C4-2B (cell line): ENCODE measurements around the gene MYO1H.

ENCODE experiments used
- H3K27ac ChIP-seq: fragments of 450-650 bp; 2 replicates; pipeline ENCODE4 v1.5.1; 2017
- ZFX ChIP-seq: fragments of 450-650 bp; IDR thresholded peaks from 2 replicates; pipeline ENCODE4 v1.6.1; 2017
- TF ChIP-seq, protein P1 (sequence below): fragments of 450-650 bp; conservative IDR thresholded peaks from 2 replicates; pipeline ENCODE4 v1.5.1; 2017; ENCODE audit warnings: mild to moderate bottlenecking

MYO1H gene

GRCh38 chr12:109461049-109461845 is 113.5 kb downstream of the MYO1H start:
- no peak overlapping the region for H3K27ac ChIP-seq
- TF ChIP-seq, protein P1, sequence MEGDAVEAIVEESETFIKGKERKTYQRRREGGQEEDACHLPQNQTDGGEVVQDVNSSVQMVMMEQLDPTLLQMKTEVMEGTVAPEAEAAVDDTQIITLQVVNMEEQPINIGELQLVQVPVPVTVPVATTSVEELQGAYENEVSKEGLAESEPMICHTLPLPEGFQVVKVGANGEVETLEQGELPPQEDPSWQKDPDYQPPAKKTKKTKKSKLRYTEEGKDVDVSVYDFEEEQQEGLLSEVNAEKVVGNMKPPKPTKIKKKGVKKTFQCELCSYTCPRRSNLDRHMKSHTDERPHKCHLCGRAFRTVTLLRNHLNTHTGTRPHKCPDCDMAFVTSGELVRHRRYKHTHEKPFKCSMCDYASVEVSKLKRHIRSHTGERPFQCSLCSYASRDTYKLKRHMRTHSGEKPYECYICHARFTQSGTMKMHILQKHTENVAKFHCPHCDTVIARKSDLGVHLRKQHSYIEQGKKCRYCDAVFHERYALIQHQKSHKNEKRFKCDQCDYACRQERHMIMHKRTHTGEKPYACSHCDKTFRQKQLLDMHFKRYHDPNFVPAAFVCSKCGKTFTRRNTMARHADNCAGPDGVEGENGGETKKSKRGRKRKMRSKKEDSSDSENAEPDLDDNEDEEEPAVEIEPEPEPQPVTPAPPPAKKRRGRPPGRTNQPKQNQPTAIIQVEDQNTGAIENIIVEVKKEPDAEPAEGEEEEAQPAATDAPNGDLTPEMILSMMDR = no peak
- no peak for TF ChIP-seq ZFX

GRCh38 chr12:109461846-109462756 is 114.4 kb downstream of the MYO1H start:
- TF ChIP-seq, protein P1 = no peak
- no peak for TF ChIP-seq ZFX
- H3K27ac ChIP-seq = peak overlapping the region; percentile 4

DNA sequence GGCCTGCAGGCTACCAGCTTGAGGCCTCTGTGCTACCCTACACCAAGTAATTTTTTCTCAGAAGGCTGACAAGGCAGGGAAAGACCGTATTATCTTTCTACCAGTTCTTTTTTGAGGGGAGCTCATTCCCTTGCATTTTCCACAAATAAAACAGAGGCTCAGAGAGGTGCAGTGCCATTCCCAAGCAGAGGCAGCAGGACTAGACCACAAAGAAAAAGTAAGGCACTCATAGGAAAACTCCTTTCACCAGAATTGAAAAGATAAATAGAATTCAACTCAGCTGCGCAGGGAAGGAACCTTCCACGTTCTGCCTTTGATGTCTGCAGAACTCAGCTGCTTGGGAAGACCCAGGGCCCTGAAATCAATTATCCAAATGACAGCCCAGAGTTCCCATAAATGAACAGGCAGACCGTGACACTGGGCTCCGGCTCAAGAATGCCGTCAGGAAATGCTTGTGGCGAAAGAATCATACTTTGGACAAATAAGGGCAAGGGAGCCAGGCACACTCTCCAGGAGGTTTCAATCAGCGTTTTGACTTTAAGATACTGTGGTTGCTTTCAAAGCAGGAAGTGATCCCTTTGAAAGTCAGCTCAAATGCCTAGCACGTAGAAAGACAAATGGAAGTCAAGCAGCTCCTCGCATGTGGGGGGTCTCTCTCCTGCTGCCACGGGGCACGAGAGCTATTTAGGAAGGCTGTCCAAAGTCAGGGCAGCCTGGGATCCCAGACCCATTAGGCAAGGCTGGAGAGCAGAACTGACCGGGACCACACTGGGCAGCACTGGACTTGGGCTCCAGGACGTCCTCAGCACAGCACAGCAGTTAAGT is 115.4 kb downstream of the MYO1H start:
- no peak for TF ChIP-seq ZFX
- TF ChIP-seq, protein P1 = no peak
- H3K27ac ChIP-seq = peak overlapping the region; percentile 21

DNA sequence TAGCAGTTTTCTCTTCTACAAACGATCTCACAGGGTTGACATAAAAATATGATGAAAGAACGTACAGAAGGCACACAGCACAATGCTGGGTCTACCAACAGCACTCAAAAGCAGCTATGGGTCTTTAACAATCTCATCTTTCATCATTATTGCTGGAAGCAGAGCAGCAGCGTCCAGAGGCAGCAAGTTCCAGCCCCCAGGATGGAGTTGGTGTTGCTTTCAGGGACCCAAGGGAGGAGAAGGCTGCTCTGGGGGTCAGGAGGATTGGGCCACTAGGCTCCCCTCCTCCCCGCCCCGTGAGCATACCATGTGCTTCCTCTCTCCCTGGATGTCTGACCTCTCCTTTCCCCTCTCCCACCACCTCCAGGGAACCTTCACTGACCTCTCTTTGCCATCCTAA is 116.1 kb downstream of the MYO1H start:
- H3K27ac ChIP-seq = peak overlapping the region; percentile 21
- TF ChIP-seq ZFX = no peak
- TF ChIP-seq, protein P1 = no peak

DNA sequence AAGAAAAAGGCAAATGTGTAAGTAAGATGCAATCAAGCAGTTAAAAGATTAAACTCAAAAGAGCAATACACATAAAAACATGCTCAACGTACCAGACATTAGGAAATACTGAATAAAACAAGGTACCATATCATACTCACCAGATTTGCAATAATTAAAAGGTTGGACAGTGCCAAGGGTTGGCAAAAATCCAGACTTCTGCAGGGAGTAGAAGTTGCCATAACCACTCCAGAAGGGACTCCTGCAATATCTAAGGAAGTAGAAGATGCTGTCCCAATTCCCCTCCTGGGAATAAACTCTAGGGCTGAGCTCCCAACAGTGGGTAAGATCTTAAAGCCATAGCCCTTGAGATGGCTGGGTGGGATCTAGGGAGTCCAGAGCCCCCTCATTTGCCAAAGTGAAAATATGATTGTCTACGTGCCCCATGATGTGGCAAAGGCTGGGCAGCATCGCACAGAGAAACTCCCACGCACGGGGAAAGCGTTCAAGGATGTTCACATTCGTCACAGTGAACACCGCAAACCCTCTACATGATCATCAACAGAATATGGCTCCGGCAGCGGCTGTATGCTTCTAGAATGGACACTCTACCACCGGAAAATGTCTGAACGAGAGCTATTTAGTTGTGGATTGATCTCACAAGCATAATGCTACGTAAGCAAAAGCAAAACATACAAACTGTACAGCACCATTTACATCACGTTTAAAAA is 117.1 kb downstream of the MYO1H start:
- no peak overlapping the region for H3K27ac ChIP-seq
- no peak for TF ChIP-seq ZFX
- TF ChIP-seq, protein P1 = no peak

- H3K27ac ChIP-seq = no peak overlapping the region
- TF ChIP-seq, protein P1 = no peak
- no peak for TF ChIP-seq ZFX
These were observed 118.6 kb downstream of the MYO1H start for GRCh38 chr12:109466305-109466704.
